LHCN-M2 (cell line): ENCODE results near the gene TBC1D5. TPM values are rescaled to one million over a fixed set of nuclear protein-coding genes. Genes with fewer than 3 reads are reported as not detected.
A peak's percentile ranks its signal among the peaks of the same experiment; 100 is the strongest.
"Not testable (repeated sequence)": the region's sequence is repeated elsewhere in the genome, so short reads cannot be mapped to it uniquely, and the experiment has no call there.

Source experiments
- DNase-seq: peaks from one replicate; pipeline ENCODE4 v3.0.0-alpha.2; 2012; ENCODE audit warnings: low read depth
- total RNA-seq: library from RNA; depleted of rRNA; stranded (reverse); fragments of >200 nt; gene quantifications from 2 replicates; pipeline ENCODE4 v1.2.3, GENCODE V29; 2014

TBC1D5 gene
- total RNA-seq, 1 experiment from 2014 or later = 92.2 TPM

DNA sequence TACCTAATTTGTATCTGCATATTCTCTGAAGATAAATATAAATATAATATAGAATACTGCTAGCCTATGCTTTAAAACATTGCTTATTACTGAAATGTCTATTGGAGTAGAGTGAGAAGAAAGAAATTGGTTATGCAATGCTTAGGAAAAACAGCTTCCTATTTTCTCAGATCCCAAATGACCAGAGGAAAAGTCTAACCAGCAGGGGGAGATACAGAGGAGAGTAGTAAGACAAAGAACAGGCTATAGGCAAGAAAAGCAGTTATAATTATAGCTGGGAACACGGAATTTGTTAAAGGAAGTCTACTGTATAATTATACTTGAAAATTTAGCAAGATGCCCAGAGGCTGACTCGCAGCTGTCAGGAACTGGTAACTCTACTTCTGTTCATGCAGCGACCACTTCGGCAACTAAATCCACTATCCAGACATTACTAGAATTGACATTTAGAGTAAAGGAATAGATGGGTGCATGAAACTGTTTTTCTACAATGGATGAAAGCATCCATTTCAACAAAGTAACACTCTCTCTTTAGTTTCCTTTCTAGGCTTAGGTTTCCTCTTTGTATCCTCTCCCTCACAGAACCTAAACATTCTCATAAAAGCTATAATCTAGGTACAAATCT is 97.2 kb downstream of the TBC1D5 start:
- DNase-seq = peak; percentile 75

DNA sequence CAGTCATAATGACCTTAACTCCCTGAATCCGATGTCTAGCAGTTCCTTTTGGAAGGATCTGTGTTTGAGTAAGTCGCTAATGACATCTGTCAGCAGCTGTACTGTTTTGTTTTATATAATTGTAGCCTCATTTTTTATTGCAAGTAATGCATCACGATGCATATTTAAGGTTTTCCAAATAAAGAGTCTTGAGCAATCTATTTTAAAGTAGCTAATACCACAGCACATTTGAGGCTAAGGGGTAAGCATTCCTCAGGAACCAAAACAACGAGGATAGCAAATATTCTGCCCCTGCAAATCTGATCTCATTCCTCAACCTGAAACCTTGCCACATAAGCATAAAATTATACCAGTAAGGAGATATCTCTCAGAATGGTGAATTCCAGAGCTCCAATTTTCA is 98.7 kb downstream of the TBC1D5 start:
- peak; percentile 83 for DNase-seq

DNA sequence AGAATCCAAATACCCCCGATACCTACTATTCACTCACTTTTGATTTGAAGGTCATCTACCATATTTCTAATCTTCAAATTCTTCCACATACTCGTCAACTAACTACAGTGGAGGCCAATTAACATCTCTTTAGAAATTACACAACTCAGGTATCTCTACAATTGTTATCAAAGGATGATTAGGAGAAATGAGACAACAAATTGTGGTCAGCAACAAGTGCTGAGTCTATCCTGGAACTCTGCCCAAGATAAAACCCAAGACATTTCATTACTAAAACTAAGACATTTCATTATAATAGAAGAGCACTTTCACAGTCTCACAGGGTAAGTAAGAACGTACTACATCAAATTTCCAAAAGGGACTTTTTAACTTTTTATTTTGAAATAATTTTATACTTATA is 100.0 kb downstream of the TBC1D5 start:
- no peak for DNase-seq

DNA sequence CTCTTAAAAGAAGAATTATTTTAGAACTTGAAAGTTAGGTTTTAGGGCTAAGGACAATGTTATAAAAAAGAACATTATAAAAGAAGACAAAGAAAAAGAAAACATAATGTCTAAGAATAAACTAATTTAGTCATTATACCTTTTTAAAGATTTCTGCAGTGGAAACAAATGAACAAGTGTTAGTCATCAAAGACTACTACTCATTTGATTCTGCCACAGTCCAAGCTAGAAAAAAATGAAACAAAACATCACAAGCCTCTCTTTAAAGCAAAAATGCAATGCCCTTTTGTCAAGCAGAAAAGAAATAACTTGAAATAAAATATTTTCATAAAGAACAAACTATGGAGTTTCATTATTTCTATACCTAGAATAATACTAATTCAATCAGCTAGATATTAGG is 102.0 kb downstream of the TBC1D5 start:
- DNase-seq = peak; percentile 56

DNA sequence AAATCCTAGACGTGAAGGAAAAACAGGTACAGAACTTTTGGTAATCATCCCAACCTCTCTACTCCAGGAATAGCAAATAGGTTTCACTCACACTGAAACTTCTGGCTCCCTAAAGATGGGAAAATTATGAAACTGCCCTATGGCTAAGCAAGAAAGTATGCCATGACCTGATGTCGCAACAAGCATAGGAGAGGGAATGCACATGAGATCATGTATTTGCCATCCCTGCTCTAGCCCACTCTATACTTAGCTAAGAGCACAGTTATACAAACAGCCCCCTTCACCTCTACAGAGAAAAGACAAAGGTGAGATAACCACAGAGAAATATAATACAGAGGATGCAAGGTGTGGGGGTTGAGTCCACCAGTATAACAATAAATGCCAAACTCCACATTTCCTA is 102.7 kb downstream of the TBC1D5 start:
- peak; percentile 83 for DNase-seq

DNA sequence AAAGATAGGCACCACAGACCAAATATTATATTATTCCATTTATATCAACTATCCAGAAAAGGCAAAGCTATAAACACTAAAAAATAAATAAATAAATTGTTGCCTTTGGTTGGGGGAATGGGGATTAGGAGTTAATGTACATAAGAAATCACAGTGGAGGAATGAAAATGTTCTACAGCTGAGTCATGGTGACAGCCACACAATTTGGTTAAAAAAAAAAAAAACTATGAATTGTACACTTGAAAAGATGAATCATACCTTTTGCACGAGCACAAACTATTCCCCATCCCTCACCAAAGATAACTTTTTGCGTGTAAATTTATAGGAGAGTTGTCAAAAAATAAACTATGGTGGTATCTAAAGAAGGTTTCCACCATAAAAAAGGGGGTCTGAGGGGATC is 103.2 kb downstream of the TBC1D5 start:
- DNase-seq = peak; percentile 63

DNA sequence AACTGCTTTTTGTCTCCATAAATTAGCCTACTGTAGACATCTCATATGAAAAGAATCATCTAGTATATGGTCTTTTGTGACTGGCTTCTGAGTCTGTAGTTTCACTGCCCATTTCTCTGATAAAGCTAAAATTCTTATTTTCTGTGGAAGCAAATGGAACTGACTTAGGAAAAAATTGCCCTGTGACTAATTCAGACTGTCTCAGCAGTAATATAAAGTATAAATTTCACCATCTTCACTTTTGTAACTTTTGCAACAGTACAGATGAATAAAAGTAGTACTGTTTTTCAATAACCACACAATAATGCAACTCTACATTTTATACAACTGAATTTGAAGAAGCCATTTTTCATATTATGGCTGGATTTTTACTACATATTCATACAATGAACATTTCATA is 104.1 kb downstream of the TBC1D5 start:
- DNase-seq = peak; percentile 37

DNA sequence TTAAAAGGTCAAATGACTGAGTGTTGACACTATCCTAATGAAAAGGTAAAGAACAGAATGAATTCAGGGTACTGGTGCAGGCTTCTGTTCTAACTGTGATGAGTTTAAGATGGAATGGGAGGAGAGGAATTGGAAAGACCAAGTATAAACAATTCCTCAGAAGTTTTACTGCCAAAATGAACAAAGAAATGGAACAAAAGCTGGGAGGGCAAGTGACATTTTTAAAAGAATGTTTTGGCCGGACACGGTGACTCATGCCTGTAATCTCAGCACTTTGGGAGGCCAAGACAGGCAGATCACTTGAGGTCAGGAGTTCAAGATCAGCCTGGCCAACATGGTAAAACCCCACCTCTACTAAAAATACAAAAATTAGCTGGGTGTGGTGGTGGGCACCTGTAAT is 106.8 kb downstream of the TBC1D5 start:
- peak; percentile 60 for DNase-seq

DNA sequence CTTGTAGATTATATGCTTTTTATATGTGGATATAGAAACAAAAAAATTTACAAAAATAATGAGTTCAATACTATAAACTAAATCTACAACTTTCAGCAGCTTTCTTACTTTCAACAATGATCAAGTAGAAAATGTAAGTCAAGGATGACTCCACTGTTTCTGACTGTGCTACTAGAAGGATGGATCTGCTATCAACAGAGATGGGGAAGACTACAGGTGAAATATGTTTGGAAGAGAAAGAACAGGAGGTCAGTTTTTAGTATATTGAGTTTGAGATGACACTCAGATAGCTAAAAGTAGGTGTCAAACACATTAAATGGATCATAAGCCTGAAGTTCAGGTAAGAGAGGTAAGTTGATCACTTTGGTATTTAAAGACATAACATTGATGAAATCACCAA is 107.5 kb downstream of the TBC1D5 start:
- DNase-seq = no peak

DNA sequence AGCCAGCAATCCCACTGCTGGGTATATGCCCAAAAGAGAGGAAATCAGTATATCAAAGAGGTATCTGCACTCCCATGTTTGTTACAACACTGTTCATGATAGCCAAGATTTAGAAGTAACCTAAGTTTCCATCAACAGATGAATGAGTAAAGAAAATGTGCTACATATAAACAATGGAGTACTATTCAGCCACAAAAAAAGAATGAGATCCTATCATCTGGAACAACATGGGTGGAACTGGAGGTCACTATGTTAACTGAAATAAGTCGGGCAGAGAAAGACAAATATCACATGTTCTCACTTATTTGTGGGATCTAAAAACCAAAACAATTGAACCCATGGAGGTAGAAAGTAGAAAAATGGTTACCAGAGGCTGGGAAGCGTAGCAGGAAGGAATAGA is 108.2 kb downstream of the TBC1D5 start:
- DNase-seq = no peak

DNA sequence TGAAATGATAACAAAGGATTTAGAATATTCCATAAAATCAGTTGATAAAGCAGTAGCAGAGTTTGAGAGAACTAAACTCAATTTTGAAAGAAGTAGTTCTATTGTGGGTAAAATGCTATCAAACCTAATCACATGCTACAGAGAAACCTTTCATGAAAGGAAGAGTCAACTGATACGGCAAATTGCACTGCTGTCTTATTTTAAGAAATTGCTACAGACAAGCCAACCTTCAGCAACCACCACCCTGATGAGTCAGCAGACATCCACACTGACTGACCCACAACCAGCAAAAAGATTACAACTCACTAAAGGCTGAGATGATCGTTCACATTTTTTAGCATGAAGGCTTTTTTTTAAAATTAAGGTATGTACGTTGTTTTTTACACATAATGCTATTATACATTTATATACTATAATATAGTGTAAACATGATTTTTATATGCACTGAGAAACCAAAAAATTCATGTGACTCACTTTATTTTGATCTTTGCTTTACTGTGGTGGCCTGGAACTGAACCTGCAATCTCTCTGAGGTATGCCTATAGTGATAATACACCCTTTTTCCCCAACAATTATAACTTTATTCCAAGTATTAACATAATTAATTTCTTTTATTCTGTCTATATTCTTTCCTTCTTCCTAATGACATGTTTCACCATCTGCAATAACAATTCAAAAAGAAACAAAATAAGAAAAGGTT is 109.9 kb downstream of the TBC1D5 start:
- peak; percentile 74 for DNase-seq

DNA sequence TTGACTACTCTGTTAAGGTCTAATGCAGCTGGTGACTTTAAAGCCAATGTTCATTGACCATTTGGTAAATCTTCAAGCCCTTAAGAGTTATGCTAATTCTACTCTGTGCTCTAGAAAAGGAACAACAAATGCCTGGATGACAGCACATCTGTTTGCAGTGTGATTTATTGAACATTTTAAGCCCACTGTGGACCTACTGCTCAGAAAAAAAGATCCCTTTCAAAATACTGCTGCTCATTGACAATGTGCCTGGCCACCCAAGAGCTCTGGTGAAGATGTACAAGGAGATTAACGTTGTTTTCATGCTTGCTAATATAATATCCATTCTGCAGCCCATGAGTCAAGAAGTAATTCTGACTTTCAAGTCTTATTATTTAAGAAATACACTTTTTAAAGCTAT is 110.8 kb downstream of the TBC1D5 start:
- DNase-seq = peak; percentile 24

DNA sequence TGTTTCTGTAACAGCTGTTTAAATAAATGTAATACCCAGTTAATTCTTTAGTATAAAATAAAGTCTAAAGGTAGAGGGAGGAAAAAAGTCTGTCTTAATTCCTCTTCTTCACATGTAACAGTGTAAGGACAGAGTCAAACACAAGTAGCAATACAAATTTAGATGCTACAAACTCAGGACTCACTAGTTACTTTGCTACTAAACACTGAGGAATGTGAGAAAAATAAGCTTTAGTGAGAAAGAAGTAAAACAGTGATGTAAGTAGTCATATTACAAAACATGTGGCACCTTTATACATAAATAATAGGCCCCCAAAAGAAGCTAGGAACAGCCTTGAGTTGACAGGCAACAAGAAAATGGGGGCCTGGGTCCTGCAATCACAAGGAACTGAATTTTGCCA is 113.0 kb downstream of the TBC1D5 start:
- DNase-seq = no peak

DNA sequence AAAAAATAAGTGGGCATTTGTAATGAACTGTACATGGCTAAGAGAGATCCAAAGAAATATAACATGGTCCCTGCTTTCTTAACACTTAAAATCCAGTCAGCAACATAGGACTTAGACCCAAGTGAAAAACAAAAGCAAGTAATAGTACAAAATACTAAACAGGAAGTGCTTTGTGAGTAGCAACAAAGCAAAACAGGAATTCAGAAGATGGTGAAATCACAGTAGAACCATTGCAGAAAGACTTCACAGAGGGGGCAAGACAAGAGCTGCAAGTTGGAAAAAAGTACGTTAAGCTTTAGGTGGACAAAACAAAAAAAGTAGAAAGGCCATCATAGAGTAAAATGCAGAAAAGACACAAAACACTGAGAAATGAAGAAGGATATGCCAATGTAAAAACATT is 116.0 kb downstream of the TBC1D5 start:
- DNase-seq = no peak

DNA sequence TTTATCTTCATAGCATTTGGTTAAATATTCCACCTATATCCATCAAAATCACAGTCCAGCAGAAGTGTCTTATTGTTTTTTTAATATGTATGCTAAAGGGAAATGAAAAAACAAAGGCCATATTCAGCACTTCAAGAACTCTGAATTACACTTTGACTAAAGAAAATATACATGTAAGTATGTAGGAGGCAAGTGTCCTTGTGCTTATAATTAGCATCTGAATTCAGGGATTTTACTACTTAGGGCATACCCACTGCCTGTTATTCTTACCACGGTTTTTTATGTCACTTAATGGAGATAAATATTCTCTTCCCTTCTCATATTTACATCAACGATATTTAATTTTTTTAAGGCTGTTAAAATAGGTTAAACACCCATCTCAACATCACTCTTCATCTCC is 117.3 kb downstream of the TBC1D5 start:
- DNase-seq = no peak

DNA sequence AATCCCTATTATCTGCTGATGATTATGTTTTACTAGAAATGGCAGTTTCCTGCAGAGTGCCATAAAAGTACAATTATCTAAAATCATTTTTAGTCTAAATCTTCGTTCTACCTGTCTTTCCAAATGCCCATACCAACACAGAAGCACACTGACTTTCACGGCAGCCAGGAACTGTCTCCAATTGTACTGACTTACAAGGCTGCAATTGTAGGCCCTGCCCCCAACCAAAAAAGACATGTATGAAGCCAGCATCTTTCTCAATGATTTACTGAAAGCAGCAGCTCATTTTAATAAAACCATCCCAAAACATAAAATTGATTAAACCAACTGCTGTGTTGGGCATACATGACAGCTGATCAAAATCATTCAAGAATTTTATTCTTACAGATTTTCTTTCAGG is 119.0 kb downstream of the TBC1D5 start:
- DNase-seq = no peak

DNA sequence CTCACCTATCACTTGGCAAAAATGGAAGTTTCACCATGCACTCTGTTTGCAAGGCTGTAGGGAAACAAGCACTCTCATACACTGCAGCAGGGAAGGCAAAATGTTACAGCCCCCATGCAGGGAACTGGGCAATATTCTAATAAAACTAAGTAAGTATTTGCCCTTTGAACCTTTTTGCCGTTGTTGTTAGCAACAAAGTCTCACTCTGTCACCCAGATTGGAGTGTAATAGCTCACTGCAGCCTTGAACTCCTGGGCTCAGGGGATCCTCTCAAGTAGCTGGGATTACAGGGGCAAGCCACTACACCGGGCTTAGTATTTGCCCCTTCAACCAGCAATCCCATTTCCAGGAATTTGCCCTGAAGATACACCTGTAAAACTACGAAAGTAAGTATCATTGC is 122.5 kb downstream of the TBC1D5 start:
- no peak for DNase-seq

DNA sequence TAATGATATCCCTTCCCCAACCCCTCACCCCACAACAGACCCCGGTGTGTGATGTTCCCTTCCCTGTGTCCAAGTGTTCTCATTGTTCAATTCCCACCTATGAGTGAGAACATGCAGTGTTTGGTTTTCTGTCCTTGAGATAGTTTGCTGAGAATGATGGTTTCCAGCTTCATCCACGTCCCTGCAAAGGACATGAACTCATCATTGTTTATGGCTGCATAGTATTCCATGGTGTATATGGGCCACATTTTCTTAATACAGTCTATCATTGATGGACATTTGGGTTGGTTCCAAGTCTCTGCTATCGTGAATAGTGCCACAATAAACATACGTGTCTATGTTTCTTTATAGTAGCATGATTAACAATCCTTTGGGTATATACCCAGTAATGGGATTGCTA is 129.4 kb downstream of the TBC1D5 start:
- not testable (repeated sequence) for DNase-seq

DNA sequence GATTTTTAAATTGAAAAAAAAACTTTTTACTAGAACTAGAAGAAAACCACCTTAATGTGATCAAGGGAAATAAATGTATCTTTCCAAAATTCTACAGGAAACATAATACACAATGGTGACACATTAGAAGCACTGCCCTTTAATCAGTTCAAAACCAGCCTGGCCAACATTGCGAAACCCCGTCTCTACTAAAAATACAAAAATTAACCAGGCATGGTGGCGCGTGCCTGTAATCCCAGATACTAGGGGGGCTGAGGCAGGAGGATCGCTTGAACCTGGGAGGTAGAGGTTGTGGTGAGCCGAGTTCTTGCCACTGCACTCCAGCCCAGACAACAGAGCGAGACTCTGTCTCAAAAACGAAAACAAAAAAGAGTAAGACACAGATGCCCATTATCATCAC is 134.5 kb downstream of the TBC1D5 start:
- no peak for DNase-seq

DNA sequence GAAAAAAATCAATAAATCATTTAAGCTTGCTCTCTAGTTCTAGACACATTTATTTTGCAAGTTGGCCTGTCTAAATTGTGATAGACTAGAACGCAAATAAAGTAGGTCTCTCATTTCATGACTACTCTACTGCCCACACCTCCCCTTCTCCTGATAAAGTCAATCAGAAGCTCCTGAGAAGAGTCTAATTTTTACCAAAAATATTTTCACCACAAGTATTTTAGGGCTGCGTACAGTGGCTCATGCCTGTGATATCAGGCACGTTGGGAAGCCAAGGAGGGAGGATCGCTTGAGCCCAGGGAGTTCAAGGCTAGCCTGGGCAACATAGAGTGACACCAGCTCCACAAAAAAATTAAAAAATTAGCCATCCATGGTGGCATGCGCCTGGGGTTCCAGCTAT is 136.5 kb downstream of the TBC1D5 start:
- DNase-seq = no peak

DNA sequence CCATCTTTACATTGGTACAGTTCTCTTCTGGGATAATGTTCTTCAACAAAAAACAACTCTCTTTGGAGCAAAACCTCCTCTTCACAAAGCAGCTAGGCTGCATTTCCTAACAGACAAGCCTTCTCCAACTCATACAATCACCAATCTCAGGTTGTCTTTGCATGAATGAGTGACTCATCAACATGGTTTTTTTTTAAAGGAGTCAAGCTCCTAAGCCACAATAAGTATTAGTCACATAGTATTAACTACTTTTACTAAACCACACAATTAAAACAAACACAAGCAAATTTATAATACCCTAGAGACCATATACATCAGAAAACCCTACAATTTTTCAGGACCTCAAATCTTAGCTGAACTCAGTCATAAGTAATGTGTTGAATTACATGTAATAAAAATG is 137.4 kb downstream of the TBC1D5 start:
- peak; percentile 91 for DNase-seq

DNA sequence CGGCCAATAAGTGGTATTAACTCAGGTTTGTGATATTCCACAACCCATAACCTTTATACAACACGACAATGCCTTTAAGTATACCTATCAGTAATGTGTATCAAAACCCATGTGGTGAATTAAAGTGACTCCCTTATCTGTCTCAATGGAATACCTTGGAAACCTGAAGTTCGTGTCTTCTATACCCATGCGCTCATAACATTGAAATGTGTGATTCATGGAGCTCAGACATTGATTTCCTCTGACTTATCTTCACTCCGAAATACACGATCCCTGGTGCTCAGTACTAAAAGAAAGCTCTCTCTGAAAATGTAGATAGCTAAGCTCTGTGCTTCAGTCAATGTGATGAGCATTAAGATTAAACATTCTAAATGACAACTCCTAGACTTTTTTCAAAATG is 140.3 kb downstream of the TBC1D5 start:
- no peak for DNase-seq

DNA sequence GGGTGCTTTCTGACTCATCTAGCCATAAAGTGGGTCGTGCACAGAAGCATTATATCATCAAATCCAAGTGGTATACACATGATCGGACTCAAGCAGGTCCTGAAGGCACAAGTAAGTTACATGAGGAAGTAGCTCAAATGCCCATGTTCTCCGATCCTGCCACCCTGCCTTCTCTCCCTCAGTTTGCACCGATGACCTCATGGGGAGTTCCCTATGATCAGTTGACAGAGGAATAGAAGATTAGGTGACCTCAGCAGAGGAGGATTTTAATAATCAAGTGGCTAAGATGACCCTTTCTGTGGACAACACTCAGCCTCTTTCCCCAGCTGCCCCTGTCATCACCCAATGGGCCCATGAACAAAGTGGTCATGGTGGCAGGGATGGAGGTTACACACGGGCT is 149.5 kb downstream of the TBC1D5 start:
- DNase-seq = no peak

DNA sequence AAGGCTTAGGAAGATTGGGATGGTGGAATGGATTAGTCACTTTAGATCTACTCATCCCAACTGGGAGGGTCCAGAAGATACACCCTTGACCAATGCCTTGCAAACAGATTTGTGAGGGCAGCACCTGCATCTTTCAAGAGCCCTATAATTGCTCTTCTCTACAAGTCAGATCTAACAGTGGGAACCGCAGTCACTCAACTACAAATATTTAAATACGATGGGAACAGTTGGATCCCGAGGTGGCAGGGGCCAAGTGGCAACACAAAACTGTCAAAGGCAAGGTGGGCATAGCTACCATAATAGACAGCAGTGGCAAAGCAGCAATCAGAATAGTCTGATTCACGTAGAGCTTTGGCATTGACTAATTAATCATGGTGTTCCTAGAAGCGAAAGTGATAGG is 152.0 kb downstream of the TBC1D5 start:
- DNase-seq = no peak
